ENCODE measurements around the gene NTM.

NTM gene

DNA sequence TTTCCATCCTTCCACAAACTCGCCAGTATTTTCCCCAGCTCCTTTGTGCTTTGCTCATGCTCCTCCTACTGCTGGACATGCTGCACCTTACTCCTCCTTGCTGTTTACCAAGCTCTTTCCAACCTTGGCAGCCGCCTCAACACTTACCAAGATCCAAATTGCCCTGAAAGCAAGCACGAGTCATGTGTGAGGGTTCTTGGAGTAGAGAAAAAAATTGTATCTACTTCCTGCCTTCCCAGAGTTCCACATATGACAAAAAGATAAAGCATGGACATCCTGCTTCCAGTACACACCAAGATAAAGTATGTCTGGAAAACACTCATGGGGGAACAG lies 767.5 kb downstream of the NTM start:
- no peak overlapping the region for H3K9ac ChIP-seq (ENCODE audit: low read length)
- H2AFZ ChIP-seq (ENCODE audit: low read depth, low read length): no peak overlapping the region
- no peak overlapping the region for H3K14ac ChIP-seq (ENCODE audit: low read length in 2 of 2)
- no peak overlapping the region for H2BK120ac ChIP-seq (ENCODE audit: low read depth, low read length)
- H2BK12ac ChIP-seq (ENCODE audit: low read length in 2 of 2): no peak overlapping the region
- H3K4me1 ChIP-seq (ENCODE audit: control insufficient read depth, insufficient read depth, low read depth, low read length): peaks cover 19% of the 10 kb centered on the region
- no peak overlapping the region for H3K18ac ChIP-seq (ENCODE audit: low read depth in 1 of 2, low read length in 2 of 2)
- no peak overlapping the region for H2BK15ac ChIP-seq (ENCODE audit: low read depth, poor library complexity, severe bottlenecking)
- H3K27ac ChIP-seq (ENCODE audit: low read length, poor library complexity, severe bottlenecking): no peak overlapping the region
- no peak overlapping the region for H4K91ac ChIP-seq (ENCODE audit: low read length)
- H3K27me3 ChIP-seq (ENCODE audit: control insufficient read depth in 1 of 2, insufficient read depth in 1 of 2, low read length in 2 of 2): no peaks in the 10 kb centered on the region
- peaks cover 45% of the 10 kb centered on the region for H3K79me1 ChIP-seq (replicated peaks; ENCODE audit: low read length, poor library complexity, severe bottlenecking)
- no peak overlapping the region for H4K8ac ChIP-seq (ENCODE audit: low read length)
- peaks cover 0 to 21% of the 10 kb centered on the region in 2 experiments for H3K36me3 ChIP-seq (ENCODE audit: control insufficient read depth in 1 of 2, insufficient read depth in 2 of 2, low read depth in 1 of 2, low read length in 2 of 2)
- H3K4me2 ChIP-seq (ENCODE audit: low read length, poor library complexity, severe bottlenecking): no peak overlapping the region
- DNase-seq: no peak
- H3K4me3 ChIP-seq (ENCODE audit: insufficient read depth in 1 of 2, low read depth in 1 of 2, low read length in 2 of 2): no peak overlapping the region
- no peak overlapping the region for H3K4ac ChIP-seq (ENCODE audit: low read depth in 1 of 2, low read length in 2 of 2)
- no peaks in the 10 kb centered on the region for H3K9me3 ChIP-seq (ENCODE audit: control insufficient read depth, low read length)
- H2BK5ac ChIP-seq (ENCODE audit: low read depth, low read length, poor library complexity, severe bottlenecking): no peak overlapping the region
- H3K23ac ChIP-seq (ENCODE audit: low read length in 2 of 2): no peak overlapping the region
- H2AK5ac ChIP-seq (ENCODE audit: low read length, severe bottlenecking): no peak overlapping the region
- WGBS: 100% methylated on average over 1 of the region's 3 CpGs

GRCh38 chr11:132139181-132139580 lies 768.8 kb downstream of the NTM start:
- Histone ChIP-seq H4K8ac (ENCODE audit: low read length) (no peak overlapping the region), H3K27ac (ENCODE audit: low read length, poor library complexity, severe bottlenecking) (no peak overlapping the region), H3K4me3 (ENCODE audit: insufficient read depth in 1 of 2, low read depth in 1 of 2, low read length in 2 of 2) (no peak overlapping the region), H3K4me1 (ENCODE audit: control insufficient read depth, insufficient read depth, low read depth, low read length) (peaks cover 19% of the 10 kb centered on the region), H3K9me3 (ENCODE audit: control insufficient read depth, low read length) (no peaks in the 10 kb centered on the region), H3K23ac (ENCODE audit: low read length in 2 of 2) (no peak overlapping the region), H3K9ac (ENCODE audit: low read length) (no peak overlapping the region), H2BK5ac (ENCODE audit: low read depth, low read length, poor library complexity, severe bottlenecking) (no peak overlapping the region), H3K4me2 (ENCODE audit: low read length, poor library complexity, severe bottlenecking) (no peak overlapping the region), H3K14ac (ENCODE audit: low read length in 2 of 2) (no peak overlapping the region), H2BK12ac (ENCODE audit: low read length in 2 of 2) (no peak overlapping the region), H3K4ac (ENCODE audit: low read depth in 1 of 2, low read length in 2 of 2) (no peak overlapping the region), H3K18ac (ENCODE audit: low read depth in 1 of 2, low read length in 2 of 2) (no peak overlapping the region), H4K91ac (ENCODE audit: low read length) (no peak overlapping the region), H2AK5ac (ENCODE audit: low read length, severe bottlenecking) (no peak overlapping the region), H2BK15ac (ENCODE audit: low read depth, poor library complexity, severe bottlenecking) (no peak overlapping the region), H3K27me3 (ENCODE audit: control insufficient read depth in 1 of 2, insufficient read depth in 1 of 2, low read length in 2 of 2) (no peaks in the 10 kb centered on the region), H2AFZ (ENCODE audit: low read depth, low read length) (no peak overlapping the region), H3K36me3 (ENCODE audit: control insufficient read depth in 1 of 2, insufficient read depth in 2 of 2, low read depth in 1 of 2, low read length in 2 of 2) (peaks cover 0 to 21% of the 10 kb centered on the region in 2 experiments), H3K79me1 (replicated peaks; ENCODE audit: low read length, poor library complexity, severe bottlenecking) (peaks cover 42% of the 10 kb centered on the region), H2BK120ac (ENCODE audit: low read depth, low read length) (no peak overlapping the region)
- WGBS: 91% methylated on average over 2 of the region's 2 CpGs
- no peak for DNase-seq

- H4K91ac ChIP-seq (ENCODE audit: low read length): no peak overlapping the region
- no peak overlapping the region for H3K4me3 ChIP-seq (ENCODE audit: insufficient read depth in 1 of 2, low read depth in 1 of 2, low read length in 2 of 2)
- H4K8ac ChIP-seq (ENCODE audit: low read length): no peak overlapping the region
- no peak overlapping the region for H2BK120ac ChIP-seq (ENCODE audit: low read depth, low read length)
- no peak overlapping the region for H3K4me2 ChIP-seq (ENCODE audit: low read length, poor library complexity, severe bottlenecking)
- H3K4ac ChIP-seq (ENCODE audit: low read depth in 1 of 2, low read length in 2 of 2): no peak overlapping the region
- H3K9ac ChIP-seq (ENCODE audit: low read length): no peak overlapping the region
- no peaks in the 10 kb centered on the region for H3K9me3 ChIP-seq (ENCODE audit: control insufficient read depth, low read length)
- no peaks in the 10 kb centered on the region for H3K27me3 ChIP-seq (ENCODE audit: control insufficient read depth in 1 of 2, insufficient read depth in 1 of 2, low read length in 2 of 2)
- no peak overlapping the region for H2BK5ac ChIP-seq (ENCODE audit: low read depth, low read length, poor library complexity, severe bottlenecking)
- no peak overlapping the region for H3K27ac ChIP-seq (ENCODE audit: low read length, poor library complexity, severe bottlenecking)
- H2BK12ac ChIP-seq (ENCODE audit: low read length in 2 of 2): no peak overlapping the region
- H2AK5ac ChIP-seq (ENCODE audit: low read length, severe bottlenecking): no peak overlapping the region
- no peak for DNase-seq
- no peak overlapping the region for H2BK15ac ChIP-seq (ENCODE audit: low read depth, poor library complexity, severe bottlenecking)
- no peak overlapping the region for H3K14ac ChIP-seq (ENCODE audit: low read length in 2 of 2)
- 56% methylated on average over 1 of the region's 3 CpGs for WGBS
- peaks cover 43% of the 10 kb centered on the region for H3K79me1 ChIP-seq (replicated peaks; ENCODE audit: low read length, poor library complexity, severe bottlenecking)
- H3K23ac ChIP-seq (ENCODE audit: low read length in 2 of 2): no peak overlapping the region
- no peak overlapping the region for H2AFZ ChIP-seq (ENCODE audit: low read depth, low read length)
- peaks cover 19% of the 10 kb centered on the region for H3K4me1 ChIP-seq (ENCODE audit: control insufficient read depth, insufficient read depth, low read depth, low read length)
- no peak overlapping the region for H3K18ac ChIP-seq (ENCODE audit: low read depth in 1 of 2, low read length in 2 of 2)
- H3K36me3 ChIP-seq (ENCODE audit: control insufficient read depth in 1 of 2, insufficient read depth in 2 of 2, low read depth in 1 of 2, low read length in 2 of 2): peaks cover 0 to 21% of the 10 kb centered on the region in 2 experiments
Observed at GRCh38 chr11:132140056-132140455, 769.6 kb downstream of the NTM start.

DNA sequence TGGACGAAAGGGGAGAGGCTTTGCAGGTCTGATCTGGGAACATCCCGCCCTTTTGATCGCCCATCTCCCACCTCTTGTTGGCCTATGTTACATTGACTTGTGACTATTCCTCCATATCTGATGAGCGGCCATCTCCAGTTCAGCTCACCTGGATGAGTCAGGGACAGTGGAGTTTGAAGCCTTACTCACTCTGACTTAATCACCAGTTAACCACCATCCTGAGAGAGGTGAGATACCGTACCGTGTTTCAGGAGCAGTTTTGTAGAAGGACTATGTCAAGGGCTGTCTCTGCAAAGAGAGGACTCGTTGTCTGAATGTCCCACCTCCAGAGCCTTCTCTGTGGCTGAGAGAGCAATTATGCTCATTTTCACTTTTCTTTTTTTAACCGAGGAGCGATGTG lies 771.7 kb downstream of the NTM start:
- Histone ChIP-seq H2BK12ac (ENCODE audit: low read length in 2 of 2) (no peak overlapping the region), H3K9ac (ENCODE audit: low read length) (no peak overlapping the region), H4K91ac (ENCODE audit: low read length) (no peak overlapping the region), H3K36me3 (ENCODE audit: control insufficient read depth in 1 of 2, insufficient read depth in 2 of 2, low read depth in 1 of 2, low read length in 2 of 2) (peaks cover 0 to 22% of the 10 kb centered on the region in 2 experiments), H4K8ac (ENCODE audit: low read length) (no peak overlapping the region), H2BK5ac (ENCODE audit: low read depth, low read length, poor library complexity, severe bottlenecking) (no peak overlapping the region), H2AFZ (ENCODE audit: low read depth, low read length) (no peak overlapping the region), H2AK5ac (ENCODE audit: low read length, severe bottlenecking) (no peak overlapping the region), H3K4me2 (ENCODE audit: low read length, poor library complexity, severe bottlenecking) (no peak overlapping the region), H3K23ac (ENCODE audit: low read length in 2 of 2) (no peak overlapping the region), H3K79me1 (replicated peaks; ENCODE audit: low read length, poor library complexity, severe bottlenecking) (peaks cover 38% of the 10 kb centered on the region), H3K27ac (ENCODE audit: low read length, poor library complexity, severe bottlenecking) (no peak overlapping the region), H3K9me3 (ENCODE audit: control insufficient read depth, low read length) (no peaks in the 10 kb centered on the region), H3K14ac (ENCODE audit: low read length in 2 of 2) (no peak overlapping the region), H3K4me1 (ENCODE audit: control insufficient read depth, insufficient read depth, low read depth, low read length) (peaks cover 13% of the 10 kb centered on the region), H3K18ac (ENCODE audit: low read depth in 1 of 2, low read length in 2 of 2) (no peak overlapping the region), H3K27me3 (ENCODE audit: control insufficient read depth in 1 of 2, insufficient read depth in 1 of 2, low read length in 2 of 2) (no peaks in the 10 kb centered on the region), H3K4ac (ENCODE audit: low read depth in 1 of 2, low read length in 2 of 2) (no peak overlapping the region), H2BK120ac (ENCODE audit: low read depth, low read length) (no peak overlapping the region), H2BK15ac (ENCODE audit: low read depth, poor library complexity, severe bottlenecking) (no peak overlapping the region), H3K4me3 (ENCODE audit: insufficient read depth in 1 of 2, low read depth in 1 of 2, low read length in 2 of 2) (no peak overlapping the region)
- DNase-seq: no peak
- 96% methylated on average over 9 of the region's 9 CpGs for WGBS

All from mesenchymal stem cell (in vitro differentiated cells and primary cell).